Measurements from ENCODE around the gene ABCC1.
"Not testable (repeated sequence)": the region's sequence is repeated elsewhere in the genome, so short reads cannot be mapped to it uniquely, and the experiment has no call there.

Gene ABCC1

GRCh38 chr16:15967655-15968315 is 18.4 kb downstream of the ABCC1 start:
- no peak for DNase-seq

DNA sequence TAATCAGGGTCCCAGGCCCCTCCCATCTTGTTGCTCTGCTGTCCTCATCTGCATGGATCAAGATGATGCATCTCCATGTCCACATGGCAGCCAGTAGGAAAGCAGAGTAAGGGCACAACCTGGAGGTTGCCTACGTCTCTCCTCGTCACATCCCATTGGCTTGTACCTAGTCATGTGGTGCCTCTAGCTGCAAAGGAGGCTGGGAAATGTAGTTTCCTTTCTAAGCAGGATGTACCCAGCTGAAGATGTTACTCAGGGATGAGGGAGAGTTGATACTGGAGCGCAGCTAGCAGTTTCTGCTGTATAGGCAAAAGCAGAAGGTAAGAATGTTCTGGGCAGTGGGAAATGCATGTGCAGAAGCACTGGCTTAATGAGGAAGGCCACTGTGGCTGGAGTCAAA is 20.8 kb downstream of the ABCC1 start:
- no peak for DNase-seq

DNA sequence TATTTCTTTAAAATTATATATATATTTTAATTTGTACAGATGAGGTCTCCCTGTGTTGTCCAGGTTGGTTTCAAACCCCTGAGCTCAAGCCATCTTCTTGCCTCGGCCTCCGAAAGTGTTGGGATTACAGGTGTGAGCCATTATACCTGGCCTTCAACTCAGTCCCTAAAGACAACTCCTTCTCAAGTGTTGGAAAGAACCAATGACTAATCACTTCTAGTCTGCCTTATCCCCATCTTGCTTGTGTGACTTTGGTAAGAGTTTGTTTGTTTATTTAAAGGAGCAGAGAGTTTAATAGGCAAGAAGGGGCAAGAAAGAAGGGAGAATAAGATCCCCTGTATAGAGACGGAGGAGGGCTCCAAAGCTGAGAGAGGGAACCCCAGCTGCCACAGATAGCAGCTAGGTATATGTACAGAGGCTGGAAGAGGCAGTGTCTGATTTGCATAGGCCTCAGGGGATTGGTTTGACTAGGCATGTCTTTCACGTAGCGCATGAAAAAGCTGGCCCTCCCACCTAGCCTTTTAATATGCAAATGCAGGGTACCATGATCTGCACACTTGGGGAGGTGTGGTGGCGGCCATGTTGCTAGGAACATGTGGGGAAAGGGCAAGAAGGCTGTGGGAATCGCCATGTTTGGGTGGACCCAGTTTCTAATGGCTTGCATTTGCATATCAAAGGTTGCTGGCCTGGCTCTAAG is 21.5 kb downstream of the ABCC1 start:
- no peak for DNase-seq

GRCh38 chr16:15971440-15971815 is 22.0 kb downstream of the ABCC1 start:
- DNase-seq = no peak

DNA sequence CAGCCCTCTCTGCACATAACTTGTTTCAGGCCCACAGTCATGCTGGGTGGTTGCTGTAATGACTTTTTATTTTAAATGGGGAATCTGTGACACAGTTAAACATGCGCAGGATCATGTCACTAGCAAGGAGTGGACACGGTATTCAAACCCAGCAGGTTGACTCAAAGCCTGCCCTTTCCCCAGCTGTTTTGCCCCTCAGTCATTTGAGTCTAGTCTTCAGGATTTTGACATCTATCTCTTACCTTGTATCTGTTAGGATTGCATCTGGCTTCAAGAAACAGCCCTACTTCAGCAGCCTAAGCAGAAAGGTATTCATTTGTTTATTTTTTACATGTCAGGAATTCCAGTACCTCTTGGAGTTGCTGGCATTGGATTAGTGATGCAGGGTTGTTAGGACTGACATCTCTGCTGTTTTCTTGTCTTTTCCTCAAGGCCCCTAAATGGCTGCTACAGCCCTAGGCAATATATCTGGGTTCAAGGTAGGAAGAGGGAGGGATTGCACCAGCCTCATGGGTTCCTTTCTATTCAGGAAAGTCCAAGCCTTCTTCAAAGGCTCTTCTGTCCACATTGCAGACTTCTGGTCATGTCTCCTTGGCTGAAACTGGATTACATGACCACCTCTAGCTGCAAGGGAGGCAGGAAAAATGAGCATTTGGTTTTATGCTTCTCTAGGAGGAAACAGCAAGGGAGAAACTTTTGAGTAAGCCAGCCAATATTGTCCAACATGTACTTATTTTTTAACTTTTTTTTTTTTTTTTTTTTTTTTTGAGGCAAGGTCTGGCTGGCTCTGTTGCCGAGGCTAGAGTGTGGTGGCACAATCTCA is 22.8 kb downstream of the ABCC1 start:
- DNase-seq = no peak

DNA sequence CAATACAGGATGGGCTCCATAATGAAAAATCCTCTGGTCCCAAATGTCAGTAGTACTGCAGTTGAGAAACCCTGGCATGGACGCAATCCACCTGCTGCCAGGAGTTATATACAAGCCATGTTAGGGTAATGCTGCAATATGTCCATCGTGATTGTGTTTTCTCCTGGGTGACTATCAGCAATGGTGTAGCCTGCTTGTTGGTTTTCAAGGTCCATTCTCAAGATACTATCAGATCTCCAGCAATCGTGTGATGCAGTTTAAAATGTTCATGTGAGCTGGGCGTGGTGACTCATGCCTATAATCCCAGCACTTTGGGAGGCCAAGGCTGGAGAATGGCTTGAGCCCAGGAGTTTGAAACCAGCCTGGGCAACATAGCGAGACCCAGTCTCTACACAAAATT is 24.0 kb downstream of the ABCC1 start:
- DNase-seq = no peak

GRCh38 chr16:15974057-15974456 is 24.6 kb downstream of the ABCC1 start:
- no peak for DNase-seq

GRCh38 chr16:15975172-15975571 is 25.8 kb downstream of the ABCC1 start:
- DNase-seq = no peak

GRCh38 chr16:15976225-15976812 is 26.9 kb downstream of the ABCC1 start:
- DNase-seq = no peak

GRCh38 chr16:15976929-15977637 is 27.7 kb downstream of the ABCC1 start:
- DNase-seq = no peak

DNA sequence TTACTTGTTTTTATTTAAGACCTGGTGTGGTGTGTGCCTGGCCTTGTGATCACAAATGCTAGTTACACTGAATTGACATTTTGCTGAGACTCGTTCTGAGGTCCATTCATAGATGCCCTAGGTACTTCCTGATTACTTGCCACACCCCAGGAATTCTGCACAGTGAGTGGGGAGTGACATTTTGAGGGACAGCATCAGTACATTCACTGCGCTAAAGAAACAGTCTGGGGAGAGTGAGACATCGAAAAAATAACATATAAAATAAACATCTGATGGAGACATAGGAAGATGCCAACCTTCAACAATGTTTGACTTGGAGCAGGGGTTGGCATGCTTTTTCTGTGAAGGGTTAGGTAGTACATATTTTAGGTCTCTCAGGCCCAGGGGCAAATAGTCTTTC is 30.4 kb downstream of the ABCC1 start:
- DNase-seq = no peak

- no peak for DNase-seq
Measured at GRCh38 chr16:15980329-15980728, 30.9 kb downstream of the ABCC1 start.

DNA sequence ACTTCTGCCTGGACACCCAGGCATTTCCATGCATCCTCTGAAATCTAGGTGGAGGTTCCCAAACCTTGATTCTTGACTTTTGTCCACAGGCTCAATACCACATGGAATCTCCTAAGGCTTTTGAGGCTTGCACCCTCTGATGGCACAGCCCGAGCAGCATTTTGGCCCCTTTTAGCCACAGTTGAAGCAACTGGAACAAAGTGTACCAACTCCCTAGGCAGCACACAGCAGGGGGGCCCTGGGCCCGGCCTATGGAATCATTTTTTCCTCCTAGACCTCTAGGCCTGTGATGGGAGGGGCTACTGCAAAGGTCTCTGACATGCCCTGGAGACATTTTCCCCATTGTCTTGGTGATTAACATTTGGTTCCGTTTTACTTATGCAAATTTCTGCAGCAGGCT is 32.0 kb downstream of the ABCC1 start:
- DNase-seq = no peak

GRCh38 chr16:15982194-15982915 is 32.9 kb downstream of the ABCC1 start:
- not testable (repeated sequence) for DNase-seq

DNA sequence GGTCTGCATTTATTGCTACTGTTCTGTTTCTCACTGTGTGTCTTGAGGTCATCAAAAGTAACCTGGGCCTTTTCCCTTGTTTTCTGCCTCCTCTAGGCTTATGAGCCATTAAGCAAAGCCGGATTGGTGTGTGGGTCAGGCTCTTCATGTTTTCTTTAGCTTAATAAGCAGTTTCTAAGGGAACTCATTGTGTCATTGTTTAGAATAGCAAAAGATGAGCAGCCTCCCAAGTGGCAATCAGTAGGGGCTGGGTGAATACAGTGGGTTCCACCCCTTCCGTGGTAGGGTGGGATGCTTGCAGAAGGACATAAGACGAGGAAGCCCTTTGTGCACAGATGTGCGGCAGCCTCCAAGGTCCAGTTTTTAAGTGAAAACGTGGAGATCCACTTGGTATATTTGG is 34.5 kb downstream of the ABCC1 start:
- no peak for DNase-seq

DNA sequence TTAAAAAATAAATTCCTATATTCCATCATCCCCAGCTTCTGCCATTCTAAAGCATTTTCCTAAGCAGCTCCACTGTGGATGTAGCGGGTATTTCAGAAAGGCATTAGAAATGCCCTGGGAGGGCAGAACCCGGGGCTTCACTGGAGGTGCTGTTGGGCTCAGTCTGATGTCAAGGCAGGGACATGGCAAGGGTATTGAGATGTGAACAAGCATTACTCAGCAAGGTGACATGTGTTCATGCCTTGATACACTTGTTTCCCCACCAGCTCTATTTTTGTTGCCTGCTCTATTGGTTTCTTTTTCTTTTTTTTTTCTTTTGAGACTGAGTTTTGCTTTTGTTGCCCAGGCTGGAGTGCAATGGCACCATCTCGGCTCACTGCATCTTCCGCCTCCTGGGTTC is 35.7 kb downstream of the ABCC1 start:
- no peak for DNase-seq

DNA sequence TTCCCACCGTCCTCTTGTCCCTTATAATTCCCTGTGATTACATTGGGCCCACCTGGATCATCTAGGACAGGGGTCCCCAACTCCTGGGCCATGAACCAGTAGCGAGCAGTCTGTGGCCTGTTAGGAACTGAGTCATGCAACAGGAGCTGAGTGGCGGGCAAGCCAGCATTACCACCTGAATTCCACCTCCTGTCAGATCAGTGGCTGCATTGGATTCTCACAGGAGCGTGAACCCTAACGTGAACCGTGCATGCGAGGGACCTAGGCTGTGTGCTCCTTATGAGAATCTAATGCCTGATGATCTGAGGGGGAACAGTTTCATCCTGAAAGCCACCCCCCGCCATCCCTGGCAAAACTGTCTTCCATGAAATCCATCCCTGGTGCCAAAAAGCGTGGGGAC is 36.8 kb downstream of the ABCC1 start:
- DNase-seq = no peak

DNA sequence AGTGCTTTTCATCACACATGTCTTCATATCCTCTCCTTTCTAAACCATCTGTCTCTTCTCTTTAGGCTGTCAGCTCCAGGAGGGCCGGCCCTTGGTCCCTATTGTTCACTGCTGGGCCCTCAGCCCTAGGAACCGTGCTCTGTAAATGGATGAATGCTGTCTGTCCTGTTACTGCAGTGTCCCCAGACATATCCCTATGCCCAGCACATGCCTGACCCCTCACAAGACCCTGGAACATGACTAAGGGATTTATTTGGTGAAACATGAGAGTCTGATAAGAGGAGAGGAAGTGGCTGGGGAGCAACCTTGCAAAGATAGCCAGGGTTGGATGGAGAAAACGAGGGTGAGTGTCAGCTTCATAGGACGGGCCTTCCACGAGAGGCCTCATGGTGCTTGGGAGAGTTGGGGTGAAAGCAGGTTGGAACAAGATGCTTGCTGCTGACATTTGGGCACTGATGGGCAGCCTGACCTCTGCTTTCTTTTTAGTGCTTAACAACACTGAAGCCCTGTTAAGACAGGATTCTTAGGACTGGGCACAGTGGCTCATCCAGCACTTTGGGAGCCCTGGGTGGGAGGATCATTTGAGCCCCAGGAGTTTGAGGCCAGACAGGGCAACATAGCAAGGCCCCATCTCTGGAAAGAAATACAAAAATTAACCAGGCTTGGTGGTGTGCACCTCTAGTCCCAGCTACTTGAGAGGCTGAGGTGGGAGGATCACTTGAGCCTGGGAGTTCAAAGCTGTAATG is 39.0 kb downstream of the ABCC1 start:
- no peak for DNase-seq

GRCh38 chr16:15990902-15991301 is 41.5 kb downstream of the ABCC1 start:
- DNase-seq = no peak

DNA sequence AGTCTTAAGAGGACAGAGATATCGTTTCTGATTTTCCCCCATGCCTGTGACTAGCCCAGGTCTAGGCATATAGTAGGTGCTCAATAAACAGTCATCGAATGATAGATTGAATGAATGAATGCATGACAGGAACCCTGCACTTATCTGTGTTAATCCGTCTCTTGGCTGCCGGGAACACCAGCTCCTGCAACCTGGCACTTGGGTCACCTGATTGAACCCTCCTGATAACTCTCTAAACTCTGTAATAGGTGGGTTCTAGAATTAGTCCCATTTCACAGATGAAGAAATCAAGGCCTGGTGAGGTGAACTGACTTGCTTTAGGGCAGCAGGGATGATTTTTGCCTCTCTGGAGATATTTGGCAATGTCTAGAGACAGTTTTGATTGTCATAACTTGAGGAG is 43.7 kb downstream of the ABCC1 start:
- DNase-seq = no peak

DNA sequence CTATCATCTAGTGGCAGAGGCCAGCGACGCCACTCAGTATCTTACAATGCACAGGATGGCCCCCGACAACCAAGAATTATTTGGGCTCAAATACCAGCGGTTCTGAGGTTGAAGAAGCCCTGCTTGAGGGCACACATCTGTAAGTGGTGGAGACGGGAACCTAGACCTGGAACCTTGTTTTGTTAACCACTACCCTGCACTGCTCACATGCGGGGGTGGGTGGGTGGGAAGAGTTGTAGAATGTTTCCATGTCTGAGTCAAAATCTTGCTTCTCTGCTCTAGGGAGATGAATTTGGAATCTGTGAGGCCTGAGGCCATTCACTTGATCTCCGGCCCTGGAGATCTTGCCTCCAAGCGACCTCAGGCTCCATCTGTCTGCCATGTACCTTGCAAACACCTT is 44.1 kb downstream of the ABCC1 start:
- no peak for DNase-seq

Measured in NCI-H1436 (cell line).